B cell (primary cell): ENCODE measurements around the gene FAM131C. TPM values are rescaled to one million over a fixed set of nuclear protein-coding genes. Genes with fewer than 3 reads are reported as not detected.

Experiments used
- ATAC-seq: fragments of 200-7000 bp; cut with Tn5 transposase; one replicate; pipeline ENCODE4 v1.10.0; 2021; ENCODE audit warnings: low read depth, mild to moderate bottlenecking, moderate number of reproducible peaks, moderate library complexity
- CTCF ChIA-PET: fragments of 350-600 bp; sonication (Branson Sonifier 250); formaldehyde crosslinking; loops from one replicate; lab custom pipeline; 2021; ENCODE audit warnings: antibody characterized with exemption, inconsistent platforms; lab: Charles Lee
- POLR2A ChIA-PET: fragments of 350-600 bp; sonication (Branson Sonifier 250); formaldehyde crosslinking; loops from one replicate; lab custom pipeline; 2021; ENCODE audit warnings: antibody characterized with exemption; lab: Charles Lee
- DNase-seq: peaks from one replicate; pipeline ENCODE4 v3.0.0; 2013
- H2AFZ ChIP-seq: 2 replicates; pipeline ENCODE4 v1.6.1; 2012; ENCODE audit warnings: mild to moderate bottlenecking, low read depth, low read length; ENCODE audit not compliant: insufficient read depth, poor library complexity, severe bottlenecking
- H3K27ac ChIP-seq, 2 donors: 1 replicate in 1 of 2; 2 replicates in 1 of 2; pipeline ENCODE4 v1.5.1; 2012 to 2013; ENCODE audit warnings: low read length in 2 of 2, mild to moderate bottlenecking in 2 of 2, moderate library complexity in 1 of 2
- H3K27me3 ChIP-seq, 4 experiments: fragments of 200-600 bp in 1 of 4; sonication (generic) in 1 of 4; replicated peaks in 1 of 4; 1 replicate in 2 of 4; 2 replicates in 2 of 4; pipeline versions ENCODE4 v1.6.1 to v1.7.0; 2013 to 2016; ENCODE audit warnings: low read length in 3 of 4, mild to moderate bottlenecking in 2 of 4, mixed read lengths in 1 of 4, moderate library complexity in 1 of 4; ENCODE audit not compliant: insufficient read depth in 4 of 4, control insufficient read depth in 3 of 4; ENCODE audit errors: control extremely low read depth in 1 of 4
- H3K36me3 ChIP-seq, 2 experiments: replicated peaks in 1 of 2; 1 replicate in 1 of 2; 2 replicates in 1 of 2; pipeline versions ENCODE4 v1.6.1 to v1.7.1; 2013; ENCODE audit warnings: low read length in 1 of 2; ENCODE audit not compliant: insufficient read depth in 2 of 2, control insufficient read depth in 1 of 2; ENCODE audit errors: control extremely low read depth in 1 of 2, extremely low read depth in 1 of 2
- H3K4me1 ChIP-seq, 2 donors: fragments of 200-600 bp in 1 of 2; sonication (generic) in 1 of 2; 1 replicate in 1 of 2; 2 replicates in 1 of 2; pipeline versions ENCODE4 v1.5.1 to v1.6.1; 2013 to 2017; ENCODE audit warnings: low read length in 2 of 2; ENCODE audit not compliant: control insufficient read depth in 2 of 2, insufficient read depth in 2 of 2
- H3K4me2 ChIP-seq: replicated peaks from 2 replicates; pipeline ENCODE3; 2012; ENCODE audit warnings: mild to moderate bottlenecking, low read depth, low read length; ENCODE audit not compliant: poor library complexity, severe bottlenecking
- H3K4me3 ChIP-seq, 5 experiments: fragments of 200-600 bp in 1 of 5; sonication (generic) in 1 of 5; 1 replicate in 3 of 5; 2 replicates in 2 of 5; pipeline versions ENCODE4 v1.5.1 to v1.7.0; 2011 to 2016; ENCODE audit warnings: low read length in 4 of 5, mild to moderate bottlenecking in 4 of 5, low read depth in 2 of 5, control low read depth in 1 of 5, moderate library complexity in 1 of 5; ENCODE audit not compliant: insufficient read depth in 1 of 5; ENCODE audit errors: control extremely low read depth in 1 of 5, extremely low read depth in 1 of 5
- H3K79me2 ChIP-seq: fragments of 200-600 bp; sonication (generic); one replicate; pipeline ENCODE4 v1.6.0; 2016; ENCODE audit warnings: low read length; ENCODE audit not compliant: control insufficient read depth, insufficient read depth
- H3K9ac ChIP-seq: fragments of 200-600 bp; sonication (generic); 2 replicates; pipeline ENCODE4 v1.6.1; 2017; ENCODE audit warnings: mild to moderate bottlenecking, low read length, moderate library complexity
- H3K9me3 ChIP-seq, 3 donors: one replicate each; pipeline versions ENCODE4 v1.6.1 to v1.7.1; 2013; ENCODE audit warnings: low read length in 2 of 3; ENCODE audit not compliant: control insufficient read depth in 2 of 3, insufficient read depth in 1 of 3; ENCODE audit errors: control extremely low read depth in 1 of 3
- H4K20me1 ChIP-seq: 2 replicates; pipeline ENCODE4 v1.6.0; 2012; ENCODE audit warnings: mild to moderate bottlenecking, low read length; ENCODE audit not compliant: insufficient read depth, control insufficient read depth, poor library complexity, severe bottlenecking
- H3K27ac Mint-ChIP-seq: one replicate; pipeline ENCODE4 v1.8.0; 2021; ENCODE audit warnings: mixed read lengths
- H3K27me3 Mint-ChIP-seq: one replicate; pipeline ENCODE4 v1.8.0; 2021; ENCODE audit warnings: mixed read lengths
- H3K4me1 Mint-ChIP-seq: one replicate; pipeline ENCODE4 v1.8.0; 2021; ENCODE audit warnings: mixed read lengths
- H3K4me3 Mint-ChIP-seq: one replicate; pipeline ENCODE4 v1.8.0; 2021; ENCODE audit warnings: mixed read lengths
- H3K9me3 Mint-ChIP-seq: one replicate; pipeline ENCODE4 v1.8.0; 2022; ENCODE audit warnings: mixed read lengths; ENCODE audit not compliant: insufficient read depth
- EZH2 ChIP-seq: IDR thresholded peaks from 2 replicates; pipeline ENCODE4 v1.6.1; 2012; ENCODE audit warnings: borderline replicate concordance, low read depth, mild to moderate bottlenecking, moderate library complexity, low read length; ENCODE audit not compliant: insufficient read depth, poor library complexity, severe bottlenecking
- WGBS: methylation state at CpG from one replicate; pipeline ENCODE4 v1.1.5; 2013; ENCODE audit warnings: missing lambda C conversion rate; ENCODE audit not compliant: insufficient coverage; 5-methylcytosine and 5-hydroxymethylcytosine counted together
- intact Hi-C: fragments of 100-400 bp; cut with micrococcal nuclease; formaldehyde crosslinking; loops from one replicate; pipeline ENCODE4 v1.10.0; 2022
- polyA plus RNA-seq: library from polyadenylated mRNA; depleted of rRNA; stranded (reverse); fragments of >200 nt; gene quantifications from 2 replicates; pipeline ENCODE4 v1.2.3, GENCODE V29; 2012
- total RNA-seq, 2 donors: library from RNA; stranded (reverse); fragments of 120-200 nt in 1 of 2; gene quantifications; 1 replicate in 1 of 2; 2 replicates in 1 of 2; pipeline versions ENCODE4 v1.2.3 to v1.2.4, GENCODE V29; 2013 to 2022
- TF ChIP-seq, protein P1 (sequence below): fragments of 200-600 bp; IDR thresholded peaks from one replicate; pipeline ENCODE4 v1.8.0; 2022; ENCODE audit warnings: antibody characterized with exemption, mild to moderate bottlenecking

The FAM131C gene
- total and polyA plus RNA-seq, 2 donors (not counting 1 experiment from before 2014, with no cell fraction given) = 0.37 TPM; not detected in 1

DNA sequence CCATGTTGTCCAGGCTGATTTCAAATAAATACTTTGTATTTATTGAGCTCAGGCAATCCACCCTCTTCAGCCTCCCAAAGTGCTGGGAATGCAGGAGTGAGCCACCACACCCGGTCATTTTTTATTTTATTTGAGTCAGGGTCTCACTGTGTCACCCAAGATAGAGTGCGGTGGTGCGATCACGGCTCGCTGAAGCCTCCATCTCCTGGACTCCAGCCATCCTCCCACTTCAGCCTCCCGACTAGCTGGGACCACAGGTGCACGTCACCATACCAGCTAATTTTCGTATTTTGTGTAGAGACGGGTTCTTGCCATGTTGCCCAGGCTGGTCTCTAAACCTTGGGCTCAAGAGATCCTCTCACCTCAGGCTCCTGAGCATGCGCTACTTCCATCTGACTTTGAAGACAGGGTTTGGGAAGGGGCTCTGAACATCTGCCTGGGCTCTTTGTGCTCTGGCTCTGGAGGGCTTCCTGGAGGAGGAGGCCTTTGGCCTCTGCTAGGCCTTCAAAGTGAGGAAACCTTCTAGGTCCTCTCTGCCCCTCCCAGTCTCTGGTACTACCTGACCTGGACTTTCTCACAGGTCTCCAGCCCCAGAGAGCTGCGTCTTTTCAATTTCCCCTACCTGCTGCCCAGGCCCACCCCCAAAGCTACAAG, 61.4 kb downstream of the FAM131C start:
- Mint-ChIP-seq H3K27ac (no peak overlapping the region), H3K27me3 (no peaks in the 10 kb centered on the region), H3K4me3 (peak overlapping the region; percentile 74), H3K4me1 (peaks cover 31% of the 10 kb centered on the region), H3K9me3 (no peaks in the 10 kb centered on the region)
- Histone ChIP-seq H3K79me2 (no peaks in the 10 kb centered on the region), H4K20me1 (no peaks in the 10 kb centered on the region), H3K4me2 (peak overlapping the region; percentile 94), H3K27me3 (no peaks in the 10 kb centered on the region), H2AFZ (peak overlapping the region; percentile 82), H3K4me3 (peak overlapping the region in 3 of 5 experiments; percentile 21 to 64 (median 50)), H3K36me3 (no peaks in the 10 kb centered on the region), H3K4me1 (peaks cover 18 to 34% of the 10 kb centered on the region in 2 donors), H3K9ac (peak overlapping the region; percentile 65), H3K27ac (no peak overlapping the region), H3K9me3 (no peaks in the 10 kb centered on the region)
- ATAC-seq (no peak), DNase-seq (no peak)
- TF ChIP-seq EZH2 = no peak
- TF ChIP-seq, protein P1, sequence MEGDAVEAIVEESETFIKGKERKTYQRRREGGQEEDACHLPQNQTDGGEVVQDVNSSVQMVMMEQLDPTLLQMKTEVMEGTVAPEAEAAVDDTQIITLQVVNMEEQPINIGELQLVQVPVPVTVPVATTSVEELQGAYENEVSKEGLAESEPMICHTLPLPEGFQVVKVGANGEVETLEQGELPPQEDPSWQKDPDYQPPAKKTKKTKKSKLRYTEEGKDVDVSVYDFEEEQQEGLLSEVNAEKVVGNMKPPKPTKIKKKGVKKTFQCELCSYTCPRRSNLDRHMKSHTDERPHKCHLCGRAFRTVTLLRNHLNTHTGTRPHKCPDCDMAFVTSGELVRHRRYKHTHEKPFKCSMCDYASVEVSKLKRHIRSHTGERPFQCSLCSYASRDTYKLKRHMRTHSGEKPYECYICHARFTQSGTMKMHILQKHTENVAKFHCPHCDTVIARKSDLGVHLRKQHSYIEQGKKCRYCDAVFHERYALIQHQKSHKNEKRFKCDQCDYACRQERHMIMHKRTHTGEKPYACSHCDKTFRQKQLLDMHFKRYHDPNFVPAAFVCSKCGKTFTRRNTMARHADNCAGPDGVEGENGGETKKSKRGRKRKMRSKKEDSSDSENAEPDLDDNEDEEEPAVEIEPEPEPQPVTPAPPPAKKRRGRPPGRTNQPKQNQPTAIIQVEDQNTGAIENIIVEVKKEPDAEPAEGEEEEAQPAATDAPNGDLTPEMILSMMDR = no peak
- intact Hi-C loops = no loop called here
- POLR2A ChIA-PET = interaction anchor here (0.7 kb wide), 1 partner anchor 77 kb away, joined by 4 read pairs; no protein-coding TSS in a partner anchor
- 98% methylated on average over 8 of the region's 11 CpGs for WGBS
- CTCF ChIA-PET = interaction anchor here (0.8 to 2.9 kb wide), 4 partner anchors 12 to 174 kb away, joined by 3 to 12 read pairs (median 3); no protein-coding TSS in a partner anchor

DNA sequence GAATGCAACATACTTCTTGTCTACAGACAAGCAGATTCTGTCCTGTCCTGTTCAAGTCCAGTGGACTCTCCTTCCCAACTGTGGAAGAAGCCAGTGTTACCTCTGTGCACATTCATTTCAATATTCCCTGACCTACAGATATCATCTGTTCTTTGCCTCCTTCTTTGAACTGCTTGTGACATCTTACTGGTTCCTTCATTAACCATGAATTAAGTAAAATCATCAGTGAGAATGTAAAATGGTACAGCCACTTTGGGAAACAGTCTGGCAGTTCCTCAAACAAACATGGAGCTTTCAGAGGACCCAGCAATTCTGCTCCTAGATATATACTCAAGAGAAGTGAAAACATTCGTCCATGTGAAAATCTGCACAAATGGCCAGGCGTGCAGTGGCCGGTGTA, 62.6 kb downstream of the FAM131C start:
- Histone ChIP-seq H3K9me3 (no peaks in the 10 kb centered on the region), H3K4me2 (no peak overlapping the region), H3K4me3 (no peak overlapping the region), H3K27me3 (no peaks in the 10 kb centered on the region), H2AFZ (no peak overlapping the region), H3K4me1 (peaks cover 30 to 46% of the 10 kb centered on the region in 2 donors), H3K36me3 (no peaks in the 10 kb centered on the region), H3K27ac (no peak overlapping the region), H3K9ac (no peak overlapping the region), H3K79me2 (no peaks in the 10 kb centered on the region), H4K20me1 (no peaks in the 10 kb centered on the region)
- ChIA-PET CTCF (interaction anchor here (0.7 to 2.9 kb wide), 13 partner anchors 8 to 194 kb away, joined by 3 to 14 read pairs (median 5); no protein-coding TSS in a partner anchor), POLR2A (interaction anchor here (0.6 kb wide), 1 partner anchor 177 kb away, joined by 3 read pairs; no protein-coding TSS in a partner anchor)
- H3K4me3 Mint-ChIP-seq = no peak overlapping the region
- ATAC-seq = no peak
- H3K4me1 Mint-ChIP-seq = peaks cover 42% of the 10 kb centered on the region
- WGBS = 96% methylated on average over 3 of the region's 3 CpGs
- DNase-seq = no peak
- TF ChIP-seq, protein P1 = no peak
- TF ChIP-seq EZH2 = no peak
- intact Hi-C loops = no loop called here
- no peak overlapping the region for H3K27ac Mint-ChIP-seq
- H3K9me3 Mint-ChIP-seq = no peaks in the 10 kb centered on the region
- H3K27me3 Mint-ChIP-seq = no peaks in the 10 kb centered on the region
